Sigmoid colon (tissue), 7 donors: ENCODE data around the gene NPC1. TPM values are rescaled to one million over a fixed set of nuclear protein-coding genes. Genes with fewer than 3 reads are reported as not detected.

ENCODE experiments used
- DNase-seq: peaks from one replicate; pipeline ENCODE4 v3.0.0-alpha.2; 2019
- H3K27ac ChIP-seq, 4 donors: fragments of 200-600 bp; sonication (generic); one replicate each; pipeline ENCODE4 v1.5.1; 2016 to 2019; ENCODE audit warnings: mild to moderate bottlenecking in 1 of 4
- H3K27me3 ChIP-seq, 3 donors: fragments of 200-600 bp; sonication (generic); one replicate each; pipeline ENCODE4 v1.5.1; 2019; ENCODE audit warnings: mild to moderate bottlenecking in 1 of 3
- H3K36me3 ChIP-seq, 4 donors: fragments of 200-600 bp; sonication (generic); one replicate each; pipeline ENCODE4 v1.5.1; 2016 to 2019
- H3K4me1 ChIP-seq, 4 donors: fragments of 200-600 bp; sonication (generic); one replicate each; pipeline ENCODE4 v1.5.1; 2017 to 2019
- H3K4me3 ChIP-seq, 4 donors: fragments of 200-600 bp; sonication (generic); one replicate each; pipeline ENCODE4 v1.5.1; 2017 to 2019; ENCODE audit warnings: mild to moderate bottlenecking in 2 of 4, moderate library complexity in 1 of 4
- H3K9me3 ChIP-seq, 4 donors: fragments of 200-600 bp in 3 of 4; sonication (generic) in 3 of 4; one replicate each; pipeline versions ENCODE4 v1.5.1 to v1.6.1; 2013 to 2019
- CTCF ChIP-seq, 4 experiments: fragments of 450-650 bp in 3 of 4; fragments of 200-600 bp in 1 of 4; IDR thresholded peaks; one replicate each; pipeline ENCODE4 v1.5.1; 2016 to 2019; ENCODE audit warnings: antibody characterized with exemption in 4 of 4, mild to moderate bottlenecking in 3 of 4, moderate library complexity in 2 of 4
- EP300 ChIP-seq, 4 donors: sonication (generic); formaldehyde crosslinking; IDR thresholded peaks; one replicate each; pipeline ENCODE4 v1.6.1; 2017; ENCODE audit warnings: antibody characterized with exemption in 4 of 4
- POLR2A ChIP-seq, 2 donors: fragments of 450-650 bp; IDR thresholded peaks; one replicate each; pipeline ENCODE4 v1.6.1; 2016; ENCODE audit warnings: antibody characterized with exemption in 2 of 2, mild to moderate bottlenecking in 2 of 2, moderate library complexity in 2 of 2
- POLR2AphosphoS5 ChIP-seq, 4 donors: sonication (generic); formaldehyde crosslinking; IDR thresholded peaks; one replicate each; pipeline ENCODE4 v1.6.1; 2017; ENCODE audit warnings: antibody characterized with exemption in 4 of 4
- WGBS, 2 donors: extraction: QIAGEN DNeasy Blood & Tissue Kit; methylation state at CpG; one replicate each; pipeline ENCODE4 v1.1.7; 2013; 5-methylcytosine and 5-hydroxymethylcytosine counted together
- intact Hi-C: fragments of 100-400 bp; cut with DNase I; formaldehyde crosslinking; loops from one replicate; pipeline ENCODE4 v1.15.1; 2023
- polyA plus RNA-seq, 3 donors: library from polyadenylated mRNA; stranded (reverse); fragments of 200-250 nt; gene quantifications; one replicate each; pipeline ENCODE4 v1.2.3, GENCODE V29; 2013
- total RNA-seq, 4 donors: library from RNA; depleted of rRNA; stranded (reverse); fragments of >200 nt; gene quantifications; one replicate each; pipeline ENCODE4 v1.1.0, GENCODE V29; 2016
- donor health status: healthy with polysubstance abuse.
- donor health status: Bipolar disorder and iron deficiency.
- donor health status: healthy.

NPC1 gene
- total and polyA plus RNA-seq, 7 donors = 9.0 to 59.2 (median 34.9) TPM

GRCh38 chr18:23631746-23632145 lies 45.4 kb upstream of the NPC1 start:
- Histone ChIP-seq H3K36me3 (no peaks in the 10 kb centered on the region), H3K27ac (no peak overlapping the region), H3K4me1 (no peaks in the 10 kb centered on the region), H3K27me3 (no peaks in the 10 kb centered on the region), H3K9me3 (no peaks in the 10 kb centered on the region), H3K4me3 (no peak overlapping the region)
- no peak for TF ChIP-seq POLR2AphosphoS5 (IDR thresholded peaks at IDR 0.05)
- no peak for TF ChIP-seq CTCF (IDR thresholded peaks at IDR 0.05)
- TF ChIP-seq EP300 (IDR thresholded peaks at IDR 0.05) = no peak
- no peak for TF ChIP-seq POLR2A (IDR thresholded peaks at IDR 0.05)
- WGBS, 2 donors = 70 to 82% methylated on average over 11 of the region's 11 CpGs
- DNase-seq = no peak
- intact Hi-C loops = no loop called here

- H3K36me3 ChIP-seq = no peaks in the 10 kb centered on the region
- DNase-seq = no peak
- no peaks in the 10 kb centered on the region for H3K9me3 ChIP-seq
- no peaks in the 10 kb centered on the region for H3K4me1 ChIP-seq
- no peak overlapping the region for H3K27ac ChIP-seq
- no peak for TF ChIP-seq POLR2AphosphoS5 (IDR thresholded peaks at IDR 0.05)
- no peak for TF ChIP-seq CTCF (IDR thresholded peaks at IDR 0.05)
- TF ChIP-seq EP300 (IDR thresholded peaks at IDR 0.05) = no peak
- TF ChIP-seq POLR2A (IDR thresholded peaks at IDR 0.05) = no peak
- 94 to 95% methylated on average over 5 of the region's 5 CpGs for WGBS, 2 donors
- no peak overlapping the region for H3K4me3 ChIP-seq
- intact Hi-C loops = no loop called here
- no peaks in the 10 kb centered on the region for H3K27me3 ChIP-seq
These were observed 45.0 kb upstream of the NPC1 start for GRCh38 chr18:23631312-23631711.

GRCh38 chr18:23629444-23629946 lies 43.2 kb upstream of the NPC1 start:
- DNase-seq = no peak
- intact Hi-C loops = no loop called here
- no peaks in the 10 kb centered on the region for H3K27me3 ChIP-seq

GRCh38 chr18:23627970-23628369 lies 41.7 kb upstream of the NPC1 start:
- Histone ChIP-seq H3K9me3 (no peaks in the 10 kb centered on the region), H3K27ac (no peak overlapping the region), H3K4me1 (no peaks in the 10 kb centered on the region), H3K27me3 (no peaks in the 10 kb centered on the region), H3K4me3 (no peak overlapping the region), H3K36me3 (no peaks in the 10 kb centered on the region)
- intact Hi-C loops = no loop called here
- DNase-seq = no peak
- no peak for TF ChIP-seq EP300 (IDR thresholded peaks at IDR 0.05)
- no peak for TF ChIP-seq POLR2A (IDR thresholded peaks at IDR 0.05)
- no peak for TF ChIP-seq POLR2AphosphoS5 (IDR thresholded peaks at IDR 0.05)
- no peak for TF ChIP-seq CTCF (IDR thresholded peaks at IDR 0.05)

More at GRCh38 chr18:23629444-23629946, 43.2 kb upstream of the NPC1 start:
- Histone ChIP-seq H3K4me1 (no peaks in the 10 kb centered on the region), H3K9me3 (no peaks in the 10 kb centered on the region), H3K27ac (no peak overlapping the region), H3K36me3 (no peaks in the 10 kb centered on the region), H3K4me3 (no peak overlapping the region)
- TF ChIP-seq POLR2A (IDR thresholded peaks at IDR 0.05) = no peak
- TF ChIP-seq POLR2AphosphoS5 (IDR thresholded peaks at IDR 0.05) = no peak
- no peak for TF ChIP-seq EP300 (IDR thresholded peaks at IDR 0.05)
- TF ChIP-seq CTCF (IDR thresholded peaks at IDR 0.05) = no peak
- 27 to 67% methylated on average over 4 of the region's 4 CpGs for WGBS, 2 donors

GRCh38 chr18:23627321-23627720 lies 41.0 kb upstream of the NPC1 start:
- Histone ChIP-seq H3K36me3 (no peaks in the 10 kb centered on the region), H3K27ac (no peak overlapping the region), H3K4me3 (no peak overlapping the region), H3K27me3 (no peaks in the 10 kb centered on the region), H3K4me1 (no peaks in the 10 kb centered on the region), H3K9me3 (no peaks in the 10 kb centered on the region)
- no peak for DNase-seq
- intact Hi-C loops = no loop called here
- TF ChIP-seq CTCF (IDR thresholded peaks at IDR 0.05) = no peak
- no peak for TF ChIP-seq POLR2AphosphoS5 (IDR thresholded peaks at IDR 0.05)
- no peak for TF ChIP-seq POLR2A (IDR thresholded peaks at IDR 0.05)
- TF ChIP-seq EP300 (IDR thresholded peaks at IDR 0.05) = no peak
- 13 to 59% methylated on average over 3 of the region's 3 CpGs for WGBS, 2 donors
